Common myeloid progenitor, CD34-positive (primary cell): Measurements from ENCODE around the gene SULT1A4. TPM values are rescaled to one million over a fixed set of nuclear protein-coding genes. Genes with fewer than 3 reads are reported as not detected.
"Not testable (repeated sequence)": the region's sequence is repeated elsewhere in the genome, so short reads cannot be mapped to it uniquely, and the experiment has no call there.

ENCODE experiments used
- CTCF ChIA-PET: fragments of 350-600 bp; sonication (Branson Sonifier 250); formaldehyde crosslinking; loops from one replicate; lab custom pipeline; 2021; ENCODE audit warnings: antibody characterized with exemption; lab: Charles Lee
- POLR2A ChIA-PET: fragments of 350-600 bp; sonication (Branson Sonifier 250); formaldehyde crosslinking; loops from one replicate; lab custom pipeline; 2021; ENCODE audit warnings: antibody characterized with exemption; lab: Charles Lee
- DNase-seq, 3 donors: peaks; one replicate each; pipeline versions ENCODE4 v3.0.0 to v3.0.0-alpha.2; 2013
- H3K27ac ChIP-seq, 2 experiments: 1 replicate in 1 of 2; 2 replicates in 1 of 2; pipeline ENCODE4 v1.7.0; 2013; ENCODE audit warnings: inconsistent platforms in 2 of 2, low read length in 2 of 2, mild to moderate bottlenecking in 2 of 2, low read depth in 1 of 2, moderate library complexity in 1 of 2; ENCODE audit not compliant: severe bottlenecking in 2 of 2, insufficient read depth in 1 of 2, poor library complexity in 1 of 2
- H3K27me3 ChIP-seq, 5 experiments: replicated peaks in 2 of 5; 1 replicate in 3 of 5; 2 replicates in 2 of 5; pipeline versions ENCODE4 v1.6.1 to v1.7.0; 2013; ENCODE audit warnings: low read length in 4 of 5, mild to moderate bottlenecking in 2 of 5, moderate library complexity in 2 of 5, inconsistent platforms in 1 of 5; ENCODE audit not compliant: insufficient read depth in 5 of 5, control insufficient read depth in 4 of 5
- H3K36me3 ChIP-seq, 4 experiments: 1 replicate in 2 of 4; 2 replicates in 2 of 4; pipeline versions ENCODE4 v1.6.1 to v1.7.0; 2013; ENCODE audit warnings: low read length in 3 of 4, control low read depth in 1 of 4, mild to moderate bottlenecking in 1 of 4; ENCODE audit not compliant: control insufficient read depth in 4 of 4, insufficient read depth in 4 of 4
- H3K4me1 ChIP-seq, 4 experiments: 1 replicate in 3 of 4; 2 replicates in 1 of 4; pipeline versions ENCODE4 v1.6.1 to v1.7.1; 2013; ENCODE audit warnings: low read length in 3 of 4, mild to moderate bottlenecking in 3 of 4, control low read depth in 1 of 4, inconsistent platforms in 1 of 4, moderate library complexity in 1 of 4; ENCODE audit not compliant: control insufficient read depth in 4 of 4, insufficient read depth in 4 of 4; ENCODE audit errors: control extremely low read depth in 1 of 4
- H3K4me3 ChIP-seq, 7 experiments: 1 replicate in 4 of 7; 2 replicates in 3 of 7; pipeline versions ENCODE4 v1.5.1 to v1.7.0; 2013; ENCODE audit warnings: mild to moderate bottlenecking in 7 of 7, low read length in 6 of 7, moderate library complexity in 6 of 7, inconsistent platforms in 2 of 7, low read depth in 2 of 7, control low read depth in 1 of 7; ENCODE audit not compliant: insufficient read depth in 4 of 7, control insufficient read depth in 1 of 7; ENCODE audit errors: extremely low read depth in 1 of 7
- H3K9me3 ChIP-seq, 5 experiments: 1 replicate in 4 of 5; 2 replicates in 1 of 5; pipeline versions ENCODE4 v1.6.1 to v1.7.1; 2013; ENCODE audit warnings: low read length in 4 of 5, mild to moderate bottlenecking in 2 of 5, inconsistent platforms in 1 of 5, low read depth in 1 of 5, moderate library complexity in 1 of 5; ENCODE audit not compliant: control insufficient read depth in 4 of 5, insufficient read depth in 2 of 5; ENCODE audit errors: control extremely low read depth in 1 of 5
- WGBS: methylation state at CpG from one replicate; pipeline ENCODE4 v1.1.5; 2013; ENCODE audit not compliant: insufficient coverage; 5-methylcytosine and 5-hydroxymethylcytosine counted together
- polyA plus RNA-seq: library from polyadenylated mRNA; unstranded; fragments of 120-200 nt; gene quantifications from one replicate; pipeline ENCODE4 v1.2.1, GENCODE V29; 2013

SULT1A4 gene
- polyA plus RNA-seq: 19.1 TPM

- H3K36me3 ChIP-seq, H3K4me3 ChIP-seq, H3K4me1 ChIP-seq, H3K27me3 ChIP-seq, DNase-seq, POLR2A ChIA-PET, CTCF ChIA-PET, H3K27ac ChIP-seq, H3K9me3 ChIP-seq: not testable (repeated sequence)
- whole genome bisulfite sequencing: no CpG with 5 or more reads among the region's 13 CpGs
Measured at GRCh38 chr16:29459706-29460646, at the start of gene SULT1A4. TSS of gene SULT1A4 (plus strand) at chr16:29459913. CDS start at chr16:29461386, 1,473 bp downstream.

GRCh38 chr16:29423587-29423986 lies 36.1 kb upstream of the SULT1A4 start:
- H3K27me3 ChIP-seq, CTCF ChIA-PET, H3K27ac ChIP-seq, POLR2A ChIA-PET, H3K4me3 ChIP-seq, H3K36me3 ChIP-seq, DNase-seq, H3K9me3 ChIP-seq, H3K4me1 ChIP-seq: not testable (repeated sequence)
- WGBS: no CpG with 5 or more reads among the region's 2 CpGs

- H3K4me1 ChIP-seq, H3K27ac ChIP-seq, H3K4me3 ChIP-seq, H3K27me3 ChIP-seq, DNase-seq, H3K36me3 ChIP-seq, CTCF ChIA-PET, POLR2A ChIA-PET, H3K9me3 ChIP-seq: not testable (repeated sequence)
- no CpG with 5 or more reads among the region's 3 CpGs for WGBS
Measured at GRCh38 chr16:29425390-29425789, 34.3 kb upstream of the SULT1A4 start.

GRCh38 chr16:29453754-29454153 lies 6.0 kb upstream of the SULT1A4 start:
- H3K9me3 ChIP-seq, H3K27me3 ChIP-seq, DNase-seq, H3K4me3 ChIP-seq, CTCF ChIA-PET, H3K36me3 ChIP-seq, POLR2A ChIA-PET, H3K27ac ChIP-seq, H3K4me1 ChIP-seq: not testable (repeated sequence)
- WGBS: no CpG with 5 or more reads among the region's 21 CpGs

GRCh38 chr16:29454269-29454668 lies 5.4 kb upstream of the SULT1A4 start, which contains the start of the genes BOLA2 and SLX1B:
TSS of gene BOLA2 (minus strand) at chr16:29454351. CDS start at chr16:29454253, 98 bp downstream.
TSS of gene SLX1B (plus strand) at chr16:29454533.
- CTCF ChIA-PET: not testable (repeated sequence)

GRCh38 chr16:29454828-29455227 lies 4.9 kb upstream of the SULT1A4 start:
- H3K4me3 ChIP-seq, H3K4me1 ChIP-seq, H3K27me3 ChIP-seq, H3K9me3 ChIP-seq, DNase-seq, H3K36me3 ChIP-seq, POLR2A ChIA-PET, H3K27ac ChIP-seq, CTCF ChIA-PET: not testable (repeated sequence)
- WGBS: no CpG with 5 or more reads among the region's 29 CpGs

More at GRCh38 chr16:29454269-29454668, 5.4 kb upstream of the SULT1A4 start, which contains the start of the genes BOLA2 and SLX1B:
- H3K4me1 ChIP-seq, H3K27me3 ChIP-seq, H3K4me3 ChIP-seq, DNase-seq, H3K9me3 ChIP-seq, H3K27ac ChIP-seq, POLR2A ChIA-PET, H3K36me3 ChIP-seq: not testable (repeated sequence)
- WGBS: no CpG with 5 or more reads among the region's 33 CpGs

- H3K36me3 ChIP-seq, H3K4me3 ChIP-seq, DNase-seq, H3K27me3 ChIP-seq, H3K9me3 ChIP-seq, CTCF ChIA-PET, H3K27ac ChIP-seq, POLR2A ChIA-PET, H3K4me1 ChIP-seq: not testable (repeated sequence)
- no CpG with 5 or more reads among the region's 2 CpGs for WGBS
Measured at GRCh38 chr16:29457660-29458059, 2.1 kb upstream of the SULT1A4 start.
